Measurements from ENCODE around the gene BRK1.
"Not testable (repeated sequence)": the region's sequence is repeated elsewhere in the genome, so short reads cannot be mapped to it uniquely, and the experiment has no call there.

BRK1 gene

DNA sequence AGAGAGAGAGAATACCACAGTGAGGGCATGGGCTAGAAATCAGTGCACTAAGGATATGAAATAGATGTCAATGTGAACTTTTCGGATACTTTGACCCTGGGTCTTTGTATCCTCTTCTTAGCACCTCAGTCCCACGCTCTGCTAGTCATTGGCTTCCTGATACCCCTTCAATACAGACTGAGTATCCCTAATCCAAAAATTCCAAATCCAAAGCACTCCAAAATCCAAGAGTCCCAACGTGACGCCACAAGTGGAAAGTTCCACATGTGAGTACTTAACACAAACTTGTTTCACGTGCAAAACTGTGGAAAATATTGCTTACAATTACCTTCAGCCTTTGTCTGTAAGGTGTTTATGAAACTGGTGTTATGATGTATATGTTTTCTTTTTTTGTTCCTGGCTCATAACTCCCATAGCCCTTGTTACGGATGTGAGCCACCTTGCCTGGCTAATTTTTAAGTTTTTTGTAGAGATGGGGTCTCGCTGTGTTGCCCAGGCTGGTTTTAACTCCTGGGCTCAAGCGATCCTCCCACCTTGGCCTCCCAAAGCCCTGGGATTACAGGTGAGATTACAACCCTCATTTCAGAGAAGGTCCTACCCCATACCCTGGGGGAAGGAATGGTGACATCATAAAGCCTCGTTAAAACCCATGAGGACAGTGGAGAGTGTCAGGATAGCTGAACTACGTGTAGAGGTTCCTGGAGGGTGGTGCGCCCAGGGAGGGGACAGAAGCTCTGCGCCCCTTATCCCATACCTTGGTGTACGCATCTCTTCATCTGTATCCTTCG, 39.1 kb downstream of the BRK1 start:
- Histone ChIP-seq H3K27me3 (ENCODE audit: insufficient read depth, poor library complexity, severe bottlenecking) (no peaks in the 10 kb centered on the region), H3K4me1 (ENCODE audit: insufficient read depth, poor library complexity, severe bottlenecking) (no peaks in the 10 kb centered on the region), H3K4me3 (ENCODE audit: severe bottlenecking) (no peak overlapping the region), H3K27ac (ENCODE audit: poor library complexity, severe bottlenecking) (no peak overlapping the region), H3K36me3 (ENCODE audit: low read depth) (peaks cover 36% of the 10 kb centered on the region), H3K9me3 (ENCODE audit: severe bottlenecking) (no peaks in the 10 kb centered on the region)
- ATAC-seq (ENCODE audit: low read depth) (no peak; the same call in 2 of the 3 replicates), DNase-seq (ENCODE audit: low spot score) (no peak)
- no peak for TF ChIP-seq CTCF (IDR thresholded peaks at IDR 0.05; ENCODE audit: poor library complexity, severe bottlenecking)

GRCh38 chr3:10155123-10155472, 39.6 kb downstream of the BRK1 start:
- Histone ChIP-seq H3K27ac (ENCODE audit: poor library complexity, severe bottlenecking) (no peak overlapping the region), H3K9me3 (ENCODE audit: severe bottlenecking) (no peaks in the 10 kb centered on the region), H3K4me1 (ENCODE audit: insufficient read depth, poor library complexity, severe bottlenecking) (no peaks in the 10 kb centered on the region), H3K4me3 (ENCODE audit: severe bottlenecking) (no peak overlapping the region), H3K27me3 (ENCODE audit: insufficient read depth, poor library complexity, severe bottlenecking) (no peaks in the 10 kb centered on the region), H3K36me3 (ENCODE audit: low read depth) (peaks cover 30% of the 10 kb centered on the region)
- ATAC-seq (ENCODE audit: low read depth) (no peak), DNase-seq (ENCODE audit: low spot score) (no peak)
- no peak for TF ChIP-seq CTCF (IDR thresholded peaks at IDR 0.05; ENCODE audit: poor library complexity, severe bottlenecking)

GRCh38 chr3:10155658-10156057, 40.2 kb downstream of the BRK1 start:
- DNase-seq (ENCODE audit: low spot score) (no peak), ATAC-seq (ENCODE audit: low read depth) (no peak)
- Histone ChIP-seq H3K27ac (ENCODE audit: poor library complexity, severe bottlenecking) (no peak overlapping the region), H3K9me3 (ENCODE audit: severe bottlenecking) (no peaks in the 10 kb centered on the region), H3K36me3 (ENCODE audit: low read depth) (peaks cover 25% of the 10 kb centered on the region), H3K4me3 (ENCODE audit: severe bottlenecking) (no peak overlapping the region), H3K4me1 (ENCODE audit: insufficient read depth, poor library complexity, severe bottlenecking) (no peaks in the 10 kb centered on the region), H3K27me3 (ENCODE audit: insufficient read depth, poor library complexity, severe bottlenecking) (no peaks in the 10 kb centered on the region)
- TF ChIP-seq CTCF (IDR thresholded peaks at IDR 0.05; ENCODE audit: poor library complexity, severe bottlenecking) = no peak

- DNase-seq (ENCODE audit: low spot score) (no peak), ATAC-seq (ENCODE audit: low read depth) (no peak)
- Histone ChIP-seq H3K27ac (ENCODE audit: poor library complexity, severe bottlenecking) (no peak overlapping the region), H3K36me3 (ENCODE audit: low read depth) (peaks cover 11% of the 10 kb centered on the region; the same call in 1 of the 2 replicates), H3K9me3 (ENCODE audit: severe bottlenecking) (no peaks in the 10 kb centered on the region), H3K27me3 (ENCODE audit: insufficient read depth, poor library complexity, severe bottlenecking) (no peaks in the 10 kb centered on the region), H3K4me3 (ENCODE audit: severe bottlenecking) (no peak overlapping the region), H3K4me1 (ENCODE audit: insufficient read depth, poor library complexity, severe bottlenecking) (no peaks in the 10 kb centered on the region)
- no peak for TF ChIP-seq CTCF (IDR thresholded peaks at IDR 0.05; ENCODE audit: poor library complexity, severe bottlenecking)
Observed at GRCh38 chr3:10157031-10157430, 41.6 kb downstream of the BRK1 start.

DNA sequence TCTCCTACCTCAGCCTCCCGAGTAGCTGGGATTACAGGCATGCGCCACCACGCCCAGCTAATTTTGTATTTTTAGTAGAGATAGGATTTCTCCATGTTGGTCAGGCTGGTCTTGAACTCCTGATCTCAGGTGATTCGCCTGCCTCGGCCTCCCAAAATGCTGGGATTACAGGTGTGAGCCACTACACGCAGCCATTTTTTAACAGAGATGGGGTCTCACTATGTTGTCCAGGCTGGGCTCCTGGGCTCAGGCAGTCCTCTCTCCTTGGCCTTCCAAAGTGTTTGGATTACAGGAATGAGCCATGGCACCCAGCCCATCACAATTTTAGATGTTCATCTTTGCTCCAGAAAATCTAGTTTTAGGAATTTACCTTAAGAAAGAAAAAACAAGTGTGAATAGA, 43.1 kb downstream of the BRK1 start:
- not testable (repeated sequence) for H3K4me1 ChIP-seq (ENCODE audit: insufficient read depth, poor library complexity, severe bottlenecking); H3K27ac ChIP-seq (ENCODE audit: poor library complexity, severe bottlenecking); H3K4me3 ChIP-seq (ENCODE audit: severe bottlenecking); H3K36me3 ChIP-seq (ENCODE audit: low read depth); DNase-seq (ENCODE audit: low spot score); H3K9me3 ChIP-seq (ENCODE audit: severe bottlenecking); H3K27me3 ChIP-seq (ENCODE audit: insufficient read depth, poor library complexity, severe bottlenecking); ATAC-seq (ENCODE audit: low read depth)

All from RWPE2 (cell line).